Activated CD4-positive, alpha-beta memory T cell treated with anti-CD3 and anti-CD28 coated beads for 36 hours (primary cell): ENCODE measurements around the gene GNA15. TPM values are rescaled to one million over a fixed set of nuclear protein-coding genes. Genes with fewer than 3 reads are reported as not detected.
A peak's percentile ranks its signal among the peaks of the same experiment; 100 is the strongest.

Experiments
- CTCF ChIA-PET: fragments of 350-600 bp; sonication (Branson Sonifier 250); formaldehyde crosslinking; loops from one replicate; lab custom pipeline; 2021; ENCODE audit warnings: antibody characterized with exemption, inconsistent platforms; lab: Charles Lee
- POLR2A ChIA-PET: fragments of 350-600 bp; sonication (Branson Sonifier 250); formaldehyde crosslinking; loops from one replicate; lab custom pipeline; 2021; ENCODE audit warnings: antibody characterized with exemption; lab: Charles Lee
- DNase-seq: peaks from one replicate; pipeline ENCODE4 v3.0.0-alpha.2; 2020
- H3K27ac Mint-ChIP-seq: one replicate; pipeline ENCODE4 v1.8.0; 2021; ENCODE audit warnings: mixed read lengths
- H3K27me3 Mint-ChIP-seq: one replicate; pipeline ENCODE4 v1.8.0; 2021; ENCODE audit warnings: mixed read lengths
- H3K36me3 Mint-ChIP-seq: one replicate; pipeline ENCODE4 v1.8.0; 2021; ENCODE audit warnings: mixed read lengths
- H3K4me1 Mint-ChIP-seq: one replicate; pipeline ENCODE4 v1.8.0; 2021; ENCODE audit warnings: low read depth, mixed read lengths
- H3K4me3 Mint-ChIP-seq: one replicate; pipeline ENCODE4 v1.8.0; 2021; ENCODE audit warnings: mild to moderate bottlenecking, mixed read lengths
- H3K9me3 Mint-ChIP-seq: one replicate; pipeline ENCODE4 v1.8.0; 2021; ENCODE audit warnings: mixed read lengths
- intact Hi-C: fragments of 100-400 bp; cut with micrococcal nuclease; formaldehyde crosslinking; loops from one replicate; pipeline ENCODE4 v1.15.1; 2023
- total RNA-seq, 2 experiments: library from RNA; stranded (reverse); gene quantifications; one replicate each; pipeline ENCODE4 v1.2.3, GENCODE V29; 2021

The GNA15 gene
- total RNA-seq, 2 experiments from 2014 or later, result 78.4 to 79.5 TPM

- POLR2A ChIA-PET, result no interaction called here
Observed at GRCh38 chr19:3108775-3109174, 27.1 kb upstream of the GNA15 start.

GRCh38 chr19:3109491-3109890 lies 26.3 kb upstream of the GNA15 start:
- Mint-ChIP-seq H3K4me1 (peaks cover 2% of the 10 kb centered on the region), H3K27ac (no peak overlapping the region), H3K36me3 (no peaks in the 10 kb centered on the region), H3K27me3 (no peaks in the 10 kb centered on the region), H3K4me3 (no peak overlapping the region), H3K9me3 (no peaks in the 10 kb centered on the region)
- CTCF ChIA-PET, result interaction anchor here (0.8 to 9.9 kb wide), 11 partner anchors 11 to 158 kb away, joined by 3 to 204 read pairs (median 8); no protein-coding TSS in a partner anchor
- intact Hi-C loops, result no loop called here
- DNase-seq, result no peak
- POLR2A ChIA-PET, result no interaction called here

More at GRCh38 chr19:3108775-3109174, 27.1 kb upstream of the GNA15 start:
- no peaks in the 10 kb centered on the region for H3K27me3 Mint-ChIP-seq
- H3K36me3 Mint-ChIP-seq, result no peaks in the 10 kb centered on the region
- no peak overlapping the region for H3K27ac Mint-ChIP-seq
- no peak overlapping the region for H3K4me3 Mint-ChIP-seq
- CTCF ChIA-PET, result interaction anchor here (0.6 to 9.9 kb wide), 35 partner anchors 8 to 1013 kb away, joined by 3 to 204 read pairs (median 4); partner anchors contain the start of genes NCLN and TLE6
- peaks cover 7% of the 10 kb centered on the region for H3K4me1 Mint-ChIP-seq
- intact Hi-C loops, result no loop called here
- DNase-seq, result peak; percentile 79
- no peaks in the 10 kb centered on the region for H3K9me3 Mint-ChIP-seq

GRCh38 chr19:3110126-3110825 lies 25.6 kb upstream of the GNA15 start:
- Mint-ChIP-seq H3K4me1 (peaks cover 2% of the 10 kb centered on the region), H3K36me3 (no peaks in the 10 kb centered on the region), H3K9me3 (no peaks in the 10 kb centered on the region), H3K27ac (no peak overlapping the region), H3K4me3 (no peak overlapping the region), H3K27me3 (no peaks in the 10 kb centered on the region)
- ChIA-PET POLR2A (no interaction called here), CTCF (interaction anchor here (0.8 to 9.9 kb wide), 10 partner anchors 12 to 159 kb away, joined by 3 to 204 read pairs (median 6); no protein-coding TSS in a partner anchor)
- DNase-seq, result no peak
- intact Hi-C loops, result no loop called here

GRCh38 chr19:3111586-3112247 lies 24.1 kb upstream of the GNA15 start:
- Mint-ChIP-seq H3K27ac (no peak overlapping the region), H3K9me3 (no peaks in the 10 kb centered on the region), H3K4me1 (peaks cover 2% of the 10 kb centered on the region), H3K36me3 (no peaks in the 10 kb centered on the region), H3K27me3 (no peaks in the 10 kb centered on the region), H3K4me3 (no peak overlapping the region)
- intact Hi-C loops, result no loop called here
- ChIA-PET CTCF (interaction anchor here (1.0 to 3.9 kb wide), 3 partner anchors 8 to 50 kb away, joined by 3 to 29 read pairs (median 7); no protein-coding TSS in a partner anchor), POLR2A (no interaction called here)
- no peak for DNase-seq

- ChIA-PET POLR2A (no interaction called here), CTCF (interaction anchor here (1.6 kb wide), 1 partner anchor 9 kb away, joined by 7 read pairs; no protein-coding TSS in a partner anchor)
- H3K36me3 Mint-ChIP-seq, result no peaks in the 10 kb centered on the region
- DNase-seq, result no peak
- intact Hi-C loops, result no loop called here
- peaks cover 2% of the 10 kb centered on the region for H3K4me1 Mint-ChIP-seq
- no peaks in the 10 kb centered on the region for H3K27me3 Mint-ChIP-seq
- no peak overlapping the region for H3K4me3 Mint-ChIP-seq
- no peak overlapping the region for H3K27ac Mint-ChIP-seq
- H3K9me3 Mint-ChIP-seq, result no peaks in the 10 kb centered on the region
Observed at GRCh38 chr19:3112375-3113099, 23.3 kb upstream of the GNA15 start.

DNA sequence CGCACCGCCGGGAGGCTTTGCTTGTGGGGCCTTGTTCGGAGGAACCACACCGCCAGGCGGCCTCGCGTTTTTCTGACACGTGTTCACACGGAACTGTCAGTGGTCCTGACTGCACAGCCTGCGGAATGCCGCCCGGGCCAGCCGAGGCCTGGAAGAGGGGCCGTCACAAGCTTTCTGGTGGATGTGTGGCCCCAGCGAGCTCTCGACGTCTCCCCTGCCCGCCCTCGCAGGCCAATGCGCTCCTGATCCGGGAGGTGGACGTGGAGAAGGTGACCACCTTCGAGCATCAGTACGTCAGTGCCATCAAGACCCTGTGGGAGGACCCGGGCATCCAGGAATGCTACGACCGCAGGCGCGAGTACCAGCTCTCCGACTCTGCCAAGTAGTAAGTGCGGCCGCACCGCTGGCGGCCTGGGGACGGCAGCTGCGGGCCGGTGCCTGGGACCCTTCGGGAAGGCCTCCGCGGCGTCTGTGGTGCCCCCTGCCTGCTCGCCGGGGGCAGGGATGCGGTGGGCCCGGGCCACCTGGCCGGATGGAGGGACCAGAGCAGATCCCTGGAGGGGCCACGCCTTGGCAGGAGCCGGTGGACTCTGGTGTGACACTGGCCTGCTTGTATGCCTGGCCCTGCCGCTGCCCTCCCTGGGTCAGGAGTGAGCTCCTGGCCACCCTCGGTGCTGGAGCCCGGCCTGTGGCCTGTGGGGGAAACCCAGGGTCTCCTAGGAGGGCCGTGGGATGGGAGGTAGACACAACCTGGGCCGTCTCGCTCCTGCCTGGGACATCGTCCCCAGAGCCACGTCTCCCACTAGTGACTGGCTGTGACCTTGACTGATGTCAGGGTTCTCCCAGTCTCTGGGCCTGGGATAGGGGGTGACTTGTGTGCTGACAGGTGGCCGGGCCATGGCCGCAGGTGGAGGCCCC lies 22.5 kb upstream of the GNA15 start:
- Mint-ChIP-seq H3K27ac (no peak overlapping the region), H3K36me3 (no peaks in the 10 kb centered on the region), H3K9me3 (no peaks in the 10 kb centered on the region), H3K27me3 (no peaks in the 10 kb centered on the region), H3K4me1 (peaks cover 2% of the 10 kb centered on the region), H3K4me3 (no peak overlapping the region)
- ChIA-PET POLR2A (no interaction called here), CTCF (interaction anchor here (1.6 kb wide), 2 partner anchors 10 to 12 kb away, joined by 3 to 7 read pairs; no protein-coding TSS in a partner anchor)
- no peak for DNase-seq
- intact Hi-C loops, result no loop called here

GRCh38 chr19:3114018-3114726 lies 21.7 kb upstream of the GNA15 start:
- Mint-ChIP-seq H3K4me1 (no peaks in the 10 kb centered on the region), H3K9me3 (no peaks in the 10 kb centered on the region), H3K36me3 (no peaks in the 10 kb centered on the region), H3K4me3 (no peak overlapping the region), H3K27ac (no peak overlapping the region), H3K27me3 (no peaks in the 10 kb centered on the region)
- no peak for DNase-seq
- ChIA-PET CTCF (interaction anchor here (1.6 to 1.8 kb wide), 2 partner anchors 10 to 11 kb away, joined by 3 to 6 read pairs; no protein-coding TSS in a partner anchor), POLR2A (no interaction called here)
- intact Hi-C loops, result no loop called here

- POLR2A ChIA-PET, result no interaction called here
- Mint-ChIP-seq H3K27ac (no peak overlapping the region), H3K4me1 (no peaks in the 10 kb centered on the region), H3K9me3 (no peaks in the 10 kb centered on the region), H3K27me3 (no peaks in the 10 kb centered on the region), H3K36me3 (no peaks in the 10 kb centered on the region), H3K4me3 (no peak overlapping the region)
- no peak for DNase-seq
- intact Hi-C loops, result no loop called here
- CTCF ChIA-PET, result interaction anchor here (1.6 to 1.8 kb wide), 2 partner anchors 11 kb away, joined by 3 to 6 read pairs; no protein-coding TSS in a partner anchor
Observed at GRCh38 chr19:3114811-3115210, 21.0 kb upstream of the GNA15 start.

- no peaks in the 10 kb centered on the region for H3K36me3 Mint-ChIP-seq
- CTCF ChIA-PET, result interaction anchor here (1.8 kb wide), 1 partner anchor 11 kb away, joined by 6 read pairs; no protein-coding TSS in a partner anchor
- no peak overlapping the region for H3K27ac Mint-ChIP-seq
- DNase-seq, result no peak
- H3K27me3 Mint-ChIP-seq, result no peaks in the 10 kb centered on the region
- no peaks in the 10 kb centered on the region for H3K4me1 Mint-ChIP-seq
- POLR2A ChIA-PET, result no interaction called here
- H3K9me3 Mint-ChIP-seq, result no peaks in the 10 kb centered on the region
- intact Hi-C loops, result no loop called here
- no peak overlapping the region for H3K4me3 Mint-ChIP-seq
Observed at GRCh38 chr19:3115411-3115810, 20.4 kb upstream of the GNA15 start.

GRCh38 chr19:3115916-3116602 lies 19.8 kb upstream of the GNA15 start:
- ChIA-PET CTCF (interaction anchor here (1.1 to 1.8 kb wide), 2 partner anchors 8 to 12 kb away, joined by 5 to 6 read pairs; no protein-coding TSS in a partner anchor), POLR2A (no interaction called here)
- Mint-ChIP-seq H3K36me3 (no peaks in the 10 kb centered on the region), H3K27ac (no peak overlapping the region), H3K27me3 (no peaks in the 10 kb centered on the region), H3K4me3 (no peak overlapping the region), H3K9me3 (no peaks in the 10 kb centered on the region), H3K4me1 (no peaks in the 10 kb centered on the region)
- DNase-seq, result no peak
- intact Hi-C loops, result no loop called here
